ENCODE data around the gene ANGPTL8.

Gene ANGPTL8

DNA sequence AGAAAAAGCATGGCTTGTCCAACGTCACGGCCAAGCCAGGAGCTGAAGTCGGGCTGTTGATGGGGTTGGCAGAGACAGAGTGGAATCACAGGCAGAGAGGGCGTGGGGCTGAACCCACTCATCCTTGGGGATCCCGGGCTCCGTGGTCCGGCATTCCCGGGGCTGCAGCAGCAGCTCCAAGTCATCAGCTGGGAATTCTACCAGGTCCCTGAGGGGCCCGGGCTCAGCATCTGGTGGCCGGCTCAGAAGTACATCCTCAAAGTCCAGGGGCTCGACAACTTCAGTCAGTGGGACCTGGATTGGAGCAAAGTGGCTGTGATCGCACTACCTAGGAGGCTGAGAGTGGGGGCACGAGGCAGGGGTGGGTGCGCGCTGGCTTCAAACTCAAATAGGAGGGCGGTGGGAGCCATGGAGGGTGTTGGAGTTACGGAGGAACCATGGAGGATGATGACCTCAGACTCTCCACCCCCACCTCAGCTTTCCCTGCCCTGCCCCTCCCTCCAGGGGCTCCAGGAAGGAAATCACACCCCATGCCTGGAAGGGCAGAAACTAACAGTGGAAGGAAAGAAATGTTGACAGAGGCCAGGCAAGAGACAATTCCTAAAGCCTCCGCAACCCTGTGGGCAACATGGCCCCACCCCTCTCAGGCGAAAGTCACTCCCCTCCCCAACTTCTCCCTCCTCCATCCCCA, 13.4 kb downstream of the ANGPTL8 start:
- no peaks in the 10 kb centered on the region for H3K4me1 ChIP-seq (ENCODE audit: insufficient read depth, poor library complexity, severe bottlenecking)
- TF ChIP-seq, protein P1, sequence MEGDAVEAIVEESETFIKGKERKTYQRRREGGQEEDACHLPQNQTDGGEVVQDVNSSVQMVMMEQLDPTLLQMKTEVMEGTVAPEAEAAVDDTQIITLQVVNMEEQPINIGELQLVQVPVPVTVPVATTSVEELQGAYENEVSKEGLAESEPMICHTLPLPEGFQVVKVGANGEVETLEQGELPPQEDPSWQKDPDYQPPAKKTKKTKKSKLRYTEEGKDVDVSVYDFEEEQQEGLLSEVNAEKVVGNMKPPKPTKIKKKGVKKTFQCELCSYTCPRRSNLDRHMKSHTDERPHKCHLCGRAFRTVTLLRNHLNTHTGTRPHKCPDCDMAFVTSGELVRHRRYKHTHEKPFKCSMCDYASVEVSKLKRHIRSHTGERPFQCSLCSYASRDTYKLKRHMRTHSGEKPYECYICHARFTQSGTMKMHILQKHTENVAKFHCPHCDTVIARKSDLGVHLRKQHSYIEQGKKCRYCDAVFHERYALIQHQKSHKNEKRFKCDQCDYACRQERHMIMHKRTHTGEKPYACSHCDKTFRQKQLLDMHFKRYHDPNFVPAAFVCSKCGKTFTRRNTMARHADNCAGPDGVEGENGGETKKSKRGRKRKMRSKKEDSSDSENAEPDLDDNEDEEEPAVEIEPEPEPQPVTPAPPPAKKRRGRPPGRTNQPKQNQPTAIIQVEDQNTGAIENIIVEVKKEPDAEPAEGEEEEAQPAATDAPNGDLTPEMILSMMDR (IDR thresholded peaks at IDR 0.05; ENCODE audit: poor library complexity, severe bottlenecking): no peak
- no peak for DNase-seq (ENCODE audit: low spot score)
- H3K36me3 ChIP-seq (ENCODE audit: low read depth): peaks cover 41% of the 10 kb centered on the region
- no peaks in the 10 kb centered on the region for H3K27me3 ChIP-seq (ENCODE audit: insufficient read depth, poor library complexity, severe bottlenecking)
- no peak overlapping the region for H3K4me3 ChIP-seq (ENCODE audit: severe bottlenecking)
- no peaks in the 10 kb centered on the region for H3K9me3 ChIP-seq (ENCODE audit: severe bottlenecking)
- ATAC-seq (ENCODE audit: low read depth): no peak
- H3K27ac ChIP-seq (ENCODE audit: poor library complexity, severe bottlenecking): no peak overlapping the region

DNA sequence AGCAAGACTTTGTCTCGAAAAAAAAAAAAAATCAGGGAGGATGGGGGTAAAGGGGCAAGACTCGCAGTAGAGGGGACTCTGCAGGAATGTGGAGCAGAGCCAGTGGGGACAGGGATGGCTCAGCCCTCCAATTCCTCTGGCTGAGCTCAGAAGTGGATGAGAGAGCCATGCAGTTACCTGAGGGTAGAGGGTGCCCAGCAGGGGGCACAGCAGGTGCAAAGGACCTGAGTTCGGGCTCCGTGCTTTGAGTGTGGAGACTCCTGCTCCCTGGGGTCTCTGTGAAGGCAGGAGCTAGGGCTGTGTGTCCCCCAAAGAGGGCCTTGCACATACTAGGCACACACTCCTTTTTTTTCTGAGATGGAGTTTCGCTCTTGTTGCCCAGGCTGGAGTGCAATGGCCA, 15.2 kb downstream of the ANGPTL8 start:
- TF ChIP-seq, protein P1 (IDR thresholded peaks at IDR 0.05; ENCODE audit: poor library complexity, severe bottlenecking): no peak
- Histone ChIP-seq H3K36me3 (ENCODE audit: low read depth) (peaks cover 25% of the 10 kb centered on the region), H3K27ac (ENCODE audit: poor library complexity, severe bottlenecking) (no peak overlapping the region), H3K4me3 (ENCODE audit: severe bottlenecking) (no peak overlapping the region), H3K4me1 (ENCODE audit: insufficient read depth, poor library complexity, severe bottlenecking) (no peaks in the 10 kb centered on the region), H3K9me3 (ENCODE audit: severe bottlenecking) (no peaks in the 10 kb centered on the region), H3K27me3 (ENCODE audit: insufficient read depth, poor library complexity, severe bottlenecking) (no peaks in the 10 kb centered on the region)
- ATAC-seq (ENCODE audit: low read depth) (no peak), DNase-seq (ENCODE audit: low spot score) (no peak)

DNA sequence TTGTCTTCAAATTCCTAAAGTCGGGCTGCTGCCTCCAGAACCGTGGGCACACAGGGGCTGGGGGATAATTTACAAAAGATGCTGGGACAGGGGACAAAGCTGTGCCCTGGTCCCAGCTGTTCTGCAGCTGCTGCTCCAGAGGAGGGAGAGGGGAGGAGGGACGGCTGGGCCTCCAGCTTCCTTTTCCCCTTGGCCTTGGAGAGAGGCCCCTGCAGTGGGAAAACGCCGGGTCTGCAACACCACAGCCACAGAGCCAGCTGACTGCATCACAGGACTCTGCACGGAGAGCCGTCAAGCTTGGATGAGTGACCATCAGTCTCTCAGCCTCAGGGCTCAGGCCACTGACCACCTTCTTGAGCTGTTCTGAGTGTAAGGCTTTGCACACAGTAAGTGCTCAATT, 16.8 kb downstream of the ANGPTL8 start:
- TF ChIP-seq, protein P1 (IDR thresholded peaks at IDR 0.05; ENCODE audit: poor library complexity, severe bottlenecking): no peak
- Histone ChIP-seq H3K4me3 (ENCODE audit: severe bottlenecking) (no peak overlapping the region), H3K9me3 (ENCODE audit: severe bottlenecking) (no peaks in the 10 kb centered on the region), H3K36me3 (ENCODE audit: low read depth) (peaks cover 16% of the 10 kb centered on the region), H3K4me1 (ENCODE audit: insufficient read depth, poor library complexity, severe bottlenecking) (no peaks in the 10 kb centered on the region), H3K27ac (ENCODE audit: poor library complexity, severe bottlenecking) (no peak overlapping the region), H3K27me3 (ENCODE audit: insufficient read depth, poor library complexity, severe bottlenecking) (no peaks in the 10 kb centered on the region)
- DNase-seq (ENCODE audit: low spot score) (no peak), ATAC-seq (ENCODE audit: low read depth) (no peak)

DNA sequence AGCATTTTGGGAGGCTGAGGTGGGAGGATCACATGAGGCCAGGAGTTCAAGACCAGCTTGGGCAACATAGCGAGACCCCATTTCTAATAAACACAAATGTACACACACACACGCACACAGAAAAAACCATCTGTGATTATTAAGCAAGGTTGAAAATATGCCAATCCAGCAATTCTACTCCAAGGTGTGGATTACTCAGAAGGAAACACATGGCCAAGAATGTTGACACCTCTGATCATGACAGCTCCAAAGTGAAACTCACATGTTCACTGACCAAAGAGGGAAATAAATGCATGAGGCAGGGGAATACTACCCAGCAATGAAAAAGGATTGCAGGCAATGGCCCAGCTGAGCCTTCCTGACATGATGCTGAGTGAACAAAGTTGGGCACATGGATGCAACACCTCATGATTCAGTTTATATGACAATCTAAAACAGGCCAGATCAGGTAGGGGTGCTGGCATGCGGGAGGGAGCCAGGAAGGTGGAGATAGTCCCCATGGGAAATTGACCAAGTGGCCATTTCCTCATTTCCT, 18.5 kb downstream of the ANGPTL8 start:
- no peaks in the 10 kb centered on the region for H3K4me1 ChIP-seq (ENCODE audit: insufficient read depth, poor library complexity, severe bottlenecking)
- ATAC-seq (ENCODE audit: low read depth): no peak
- no peak for DNase-seq (ENCODE audit: low spot score)
- TF ChIP-seq, protein P1 (IDR thresholded peaks at IDR 0.05; ENCODE audit: poor library complexity, severe bottlenecking): no peak
- H3K36me3 ChIP-seq (ENCODE audit: low read depth): no peaks in the 10 kb centered on the region
- no peak overlapping the region for H3K4me3 ChIP-seq (ENCODE audit: severe bottlenecking)
- H3K27ac ChIP-seq (ENCODE audit: poor library complexity, severe bottlenecking): no peak overlapping the region
- no peaks in the 10 kb centered on the region for H3K9me3 ChIP-seq (ENCODE audit: severe bottlenecking)
- no peaks in the 10 kb centered on the region for H3K27me3 ChIP-seq (ENCODE audit: insufficient read depth, poor library complexity, severe bottlenecking)

DNA sequence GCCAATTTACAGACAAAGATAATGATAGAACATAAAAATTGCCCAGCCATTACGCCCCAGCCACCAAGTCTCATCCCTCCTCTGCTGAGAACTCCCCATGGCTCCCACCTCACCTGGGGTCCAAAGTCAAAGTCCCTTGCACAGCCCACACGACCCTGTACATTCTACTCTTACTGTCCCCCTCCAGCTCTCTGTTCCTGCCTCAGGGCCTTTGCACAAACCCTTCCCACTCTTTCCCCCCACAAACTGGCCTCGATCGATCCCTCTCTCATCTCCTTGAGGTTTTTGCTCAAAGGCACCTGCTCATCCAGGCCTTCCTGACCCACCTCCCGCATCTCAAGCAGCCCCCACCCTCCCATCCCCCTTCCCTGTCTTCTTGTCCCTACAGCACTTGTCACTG, 21.6 kb downstream of the ANGPTL8 start:
- no peak for ATAC-seq (ENCODE audit: low read depth)
- TF ChIP-seq, protein P1 (IDR thresholded peaks at IDR 0.05; ENCODE audit: poor library complexity, severe bottlenecking): no peak
- Histone ChIP-seq H3K4me1 (ENCODE audit: insufficient read depth, poor library complexity, severe bottlenecking) (peaks cover 18% of the 10 kb centered on the region), H3K4me3 (ENCODE audit: severe bottlenecking) (no peak overlapping the region), H3K27ac (ENCODE audit: poor library complexity, severe bottlenecking) (no peak overlapping the region), H3K27me3 (ENCODE audit: insufficient read depth, poor library complexity, severe bottlenecking) (no peaks in the 10 kb centered on the region), H3K9me3 (ENCODE audit: severe bottlenecking) (no peaks in the 10 kb centered on the region), H3K36me3 (ENCODE audit: low read depth) (no peaks in the 10 kb centered on the region)
- DNase-seq (ENCODE audit: low spot score): no peak
